MM.1S (cell line): ENCODE measurements around the gene ENTPD2.
"Not testable (repeated sequence)": the region's sequence is repeated elsewhere in the genome, so short reads cannot be mapped to it uniquely, and the experiment has no call there.

Experiments
- DNase-seq: peaks from one replicate; pipeline ENCODE4 v3.0.0-alpha.2; 2015
- H2AFZ ChIP-seq: fragments of 300-600 bp; sonication (generic); 2 replicates; pipeline ENCODE4 v1.6.0; 2016; ENCODE audit warnings: antibody characterized with exemption, low read length
- H3F3A ChIP-seq: fragments of 300-600 bp; sonication (generic); 2 replicates; pipeline ENCODE4 v1.6.1; 2016; ENCODE audit warnings: mild to moderate bottlenecking, antibody characterized with exemption, low read length, moderate library complexity, mixed read lengths; ENCODE audit not compliant: insufficient read depth
- H3K27ac ChIP-seq: fragments of 300-600 bp; sonication (generic); 2 replicates; pipeline ENCODE4 v1.5.1; 2016; ENCODE audit warnings: mild to moderate bottlenecking, low read length
- H3K27me3 ChIP-seq: fragments of 300-600 bp; sonication (generic); replicated peaks from 2 replicates; pipeline ENCODE4 v1.6.0; 2016; ENCODE audit warnings: low read length; ENCODE audit not compliant: insufficient read depth
- H3K36me3 ChIP-seq: fragments of 300-600 bp; sonication (generic); replicated peaks from 2 replicates; pipeline ENCODE4 v1.6.1; 2016; ENCODE audit warnings: mild to moderate bottlenecking, low read length, mixed read lengths; ENCODE audit not compliant: insufficient read depth
- H3K4me1 ChIP-seq: fragments of 300-600 bp; sonication (generic); 2 replicates; pipeline ENCODE4 v1.6.1; 2016; ENCODE audit warnings: low read length, mixed read lengths
- H3K4me2 ChIP-seq: fragments of 300-600 bp; sonication (generic); 2 replicates; pipeline ENCODE4 v1.6.0; 2016; ENCODE audit warnings: low read depth, low read length
- H3K4me3 ChIP-seq: fragments of 300-600 bp; sonication (generic); 2 replicates; pipeline ENCODE4 v1.5.1; 2016; ENCODE audit warnings: low read length, mixed read lengths
- H3K79me2 ChIP-seq: fragments of 300-600 bp; sonication (generic); 2 replicates; pipeline ENCODE4 v1.6.1; 2016; ENCODE audit warnings: mixed run types, low read length, mixed read lengths
- H3K9ac ChIP-seq: fragments of 300-600 bp; sonication (generic); 2 replicates; pipeline ENCODE4 v1.6.1; 2016; ENCODE audit warnings: low read length, mixed read lengths
- H3K9me2 ChIP-seq: fragments of 300-600 bp; sonication (generic); replicated peaks from 2 replicates; pipeline ENCODE4 v1.6.1; 2016; ENCODE audit warnings: mild to moderate bottlenecking, low read length, mixed read lengths; ENCODE audit not compliant: insufficient read depth
- H3K9me3 ChIP-seq: fragments of 300-600 bp; sonication (generic); replicated peaks from 2 replicates; pipeline ENCODE4 v1.6.1; 2016; ENCODE audit warnings: mild to moderate bottlenecking, low read length, mixed read lengths; ENCODE audit not compliant: insufficient read depth
- H4K20me1 ChIP-seq: fragments of 300-600 bp; sonication (generic); 2 replicates; pipeline ENCODE4 v1.6.1; 2016; ENCODE audit warnings: mild to moderate bottlenecking, low read length, moderate library complexity, mixed read lengths; ENCODE audit not compliant: insufficient read depth
- EZH2 ChIP-seq: fragments of 300-600 bp; sonication (generic); optimal IDR thresholded peaks from 2 replicates; pipeline ENCODE3; 2017; ENCODE audit warnings: low read depth, mild to moderate bottlenecking, antibody characterized with exemption, low read length, mixed read lengths
- EZH2phosphoT487 ChIP-seq: fragments of 300-600 bp; sonication (generic); IDR thresholded peaks from 2 replicates; pipeline ENCODE4 v1.6.1; 2018; ENCODE audit warnings: antibody characterized with exemption, low read length
- TF ChIP-seq, protein P1 (sequence below): fragments of 300-600 bp; sonication (generic); IDR thresholded peaks from 2 replicates; pipeline ENCODE4 v1.5.1; 2016; ENCODE audit warnings: antibody characterized with exemption, low read length, mixed read lengths

The ENTPD2 gene

DNA sequence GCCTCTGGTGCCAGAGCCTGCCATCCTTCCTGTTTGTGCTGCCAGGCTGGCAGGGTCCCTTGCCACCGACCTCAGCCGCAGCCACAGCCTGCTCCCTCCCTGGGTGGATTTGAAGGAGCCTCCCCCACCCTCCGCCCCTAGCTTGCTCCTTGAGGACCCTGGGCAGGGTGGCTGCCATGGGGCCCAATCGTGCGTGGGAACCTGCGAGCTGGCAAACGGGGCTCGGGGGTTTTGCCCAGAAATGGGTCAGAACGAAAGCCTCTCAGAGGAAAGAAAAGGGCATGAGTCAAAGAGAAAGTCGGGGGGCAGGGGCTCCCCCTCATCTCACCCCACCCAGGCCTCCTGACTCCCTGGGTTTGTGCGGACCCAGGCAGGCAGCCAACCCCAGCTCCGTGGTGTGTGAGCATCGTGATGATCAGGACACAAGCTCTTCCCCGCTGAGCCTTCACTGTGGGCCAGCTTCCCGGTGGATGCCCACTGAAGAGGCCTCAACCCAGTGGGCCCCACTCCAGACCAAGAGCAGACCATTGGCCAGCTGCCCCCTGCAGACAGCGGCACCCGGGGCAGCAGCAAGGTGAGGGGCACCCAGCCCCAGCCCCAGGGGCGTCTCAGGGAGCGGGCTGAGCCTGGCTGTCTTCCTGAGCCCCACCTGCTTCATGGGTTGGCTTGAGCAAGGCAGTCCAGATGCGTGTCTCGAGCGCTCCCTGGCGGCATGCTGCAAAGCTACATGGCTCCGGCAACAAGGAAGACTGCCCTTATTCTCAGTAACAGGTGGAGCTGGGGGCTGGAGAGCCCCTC lies 19.0 kb downstream of the ENTPD2 start:
- Histone ChIP-seq H3K4me3 (no peak overlapping the region), H2AFZ (no peak overlapping the region)

DNA sequence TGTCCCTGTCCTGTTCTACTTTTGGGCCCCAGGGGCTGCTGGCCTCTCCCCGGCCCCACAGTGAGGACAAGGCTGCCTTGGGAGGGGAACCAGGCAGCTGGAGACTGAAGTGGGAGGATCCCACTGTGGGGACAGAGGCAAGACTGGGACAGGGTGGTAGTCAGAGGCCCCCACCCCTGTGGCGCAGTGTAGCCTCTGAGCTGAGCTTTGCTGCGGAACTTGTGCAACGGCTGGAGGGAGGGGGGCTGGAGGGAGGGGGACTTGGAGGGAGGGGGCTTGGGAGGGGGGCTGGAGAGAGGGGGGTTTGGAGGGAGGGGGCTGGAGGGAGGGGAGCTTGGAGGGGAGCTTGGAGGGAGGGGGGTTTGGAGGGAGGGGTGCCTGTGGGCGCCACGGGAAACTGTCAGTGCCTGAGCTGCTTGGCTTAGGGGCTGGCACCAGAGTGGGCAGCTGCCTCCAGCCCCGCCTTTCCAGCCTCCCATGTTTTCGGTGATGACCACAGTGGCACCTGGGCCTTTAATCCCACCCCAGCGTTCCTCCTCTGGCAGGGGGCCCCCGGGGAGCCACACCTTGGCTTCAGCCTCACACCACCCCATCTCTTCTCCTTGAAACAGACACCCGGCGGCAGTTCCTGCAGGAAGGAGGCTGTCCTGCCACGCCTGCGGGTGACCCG lies 19.7 kb downstream of the ENTPD2 start:
- Histone ChIP-seq H3F3A (peaks cover 1% of the 10 kb centered on the region), H3K9me3 (no peaks in the 10 kb centered on the region), H3K9me2 (no peaks in the 10 kb centered on the region), H3K4me3 (no peak overlapping the region), H4K20me1 (no peaks in the 10 kb centered on the region), H3K9ac (no peak overlapping the region), H3K27ac (no peak overlapping the region), H3K4me1 (peaks cover 5% of the 10 kb centered on the region), H3K27me3 (peaks cover 77% of the 10 kb centered on the region), H3K36me3 (no peaks in the 10 kb centered on the region), H2AFZ (no peak overlapping the region), H3K4me2 (peak overlapping the region; percentile 7; the same call in 1 of the 2 replicates), H3K79me2 (no peaks in the 10 kb centered on the region)
- no peak for DNase-seq
- TF ChIP-seq EZH2phosphoT487 (no peak), EZH2 (no peak)

More for the DNA sequence above, 19.0 kb downstream of the ENTPD2 start:
- Histone ChIP-seq H3K4me1 (no peaks in the 10 kb centered on the region), H3F3A (no peaks in the 10 kb centered on the region; the same call in 1 of the 2 replicates), H3K27ac (no peak overlapping the region), H3K79me2 (no peaks in the 10 kb centered on the region), H4K20me1 (no peaks in the 10 kb centered on the region), H3K9me2 (no peaks in the 10 kb centered on the region), H3K36me3 (no peaks in the 10 kb centered on the region), H3K4me2 (peak overlapping the region; percentile 7; the same call in 1 of the 2 replicates), H3K9ac (no peak overlapping the region), H3K27me3 (peaks cover 81% of the 10 kb centered on the region), H3K9me3 (no peaks in the 10 kb centered on the region)
- peak; percentile 81 for DNase-seq
- TF ChIP-seq, protein P1, sequence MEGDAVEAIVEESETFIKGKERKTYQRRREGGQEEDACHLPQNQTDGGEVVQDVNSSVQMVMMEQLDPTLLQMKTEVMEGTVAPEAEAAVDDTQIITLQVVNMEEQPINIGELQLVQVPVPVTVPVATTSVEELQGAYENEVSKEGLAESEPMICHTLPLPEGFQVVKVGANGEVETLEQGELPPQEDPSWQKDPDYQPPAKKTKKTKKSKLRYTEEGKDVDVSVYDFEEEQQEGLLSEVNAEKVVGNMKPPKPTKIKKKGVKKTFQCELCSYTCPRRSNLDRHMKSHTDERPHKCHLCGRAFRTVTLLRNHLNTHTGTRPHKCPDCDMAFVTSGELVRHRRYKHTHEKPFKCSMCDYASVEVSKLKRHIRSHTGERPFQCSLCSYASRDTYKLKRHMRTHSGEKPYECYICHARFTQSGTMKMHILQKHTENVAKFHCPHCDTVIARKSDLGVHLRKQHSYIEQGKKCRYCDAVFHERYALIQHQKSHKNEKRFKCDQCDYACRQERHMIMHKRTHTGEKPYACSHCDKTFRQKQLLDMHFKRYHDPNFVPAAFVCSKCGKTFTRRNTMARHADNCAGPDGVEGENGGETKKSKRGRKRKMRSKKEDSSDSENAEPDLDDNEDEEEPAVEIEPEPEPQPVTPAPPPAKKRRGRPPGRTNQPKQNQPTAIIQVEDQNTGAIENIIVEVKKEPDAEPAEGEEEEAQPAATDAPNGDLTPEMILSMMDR = peak; percentile 92
- no peak for TF ChIP-seq EZH2phosphoT487

DNA sequence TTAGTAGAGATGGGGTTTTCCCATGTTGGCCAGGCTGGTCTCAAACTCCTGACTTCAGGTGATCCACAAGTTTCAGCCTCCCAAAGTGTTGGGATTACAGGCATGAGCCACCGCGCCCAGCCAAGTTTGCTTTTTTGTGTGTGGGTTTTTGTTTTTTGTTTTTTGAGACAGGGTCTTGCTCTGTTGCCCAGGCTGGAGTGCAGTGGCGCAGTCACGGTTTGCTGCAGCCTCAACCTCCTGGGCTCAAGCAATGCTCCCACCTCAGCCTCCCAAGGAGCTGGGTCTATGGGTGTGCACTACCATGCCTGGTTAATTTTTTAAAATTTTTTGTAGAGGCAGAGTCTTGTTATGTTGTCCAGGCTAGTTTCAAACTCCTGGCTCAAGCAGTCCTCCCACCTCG lies 20.4 kb downstream of the ENTPD2 start:
- H3K27ac ChIP-seq, DNase-seq, H3K79me2 ChIP-seq, H3K9me2 ChIP-seq, H3F3A ChIP-seq, H4K20me1 ChIP-seq, H3K9ac ChIP-seq, H3K4me2 ChIP-seq, H3K9me3 ChIP-seq, H3K36me3 ChIP-seq, H3K4me1 ChIP-seq, H2AFZ ChIP-seq, H3K4me3 ChIP-seq: not testable (repeated sequence)
- peaks cover 70% of the 10 kb centered on the region for H3K27me3 ChIP-seq

DNA sequence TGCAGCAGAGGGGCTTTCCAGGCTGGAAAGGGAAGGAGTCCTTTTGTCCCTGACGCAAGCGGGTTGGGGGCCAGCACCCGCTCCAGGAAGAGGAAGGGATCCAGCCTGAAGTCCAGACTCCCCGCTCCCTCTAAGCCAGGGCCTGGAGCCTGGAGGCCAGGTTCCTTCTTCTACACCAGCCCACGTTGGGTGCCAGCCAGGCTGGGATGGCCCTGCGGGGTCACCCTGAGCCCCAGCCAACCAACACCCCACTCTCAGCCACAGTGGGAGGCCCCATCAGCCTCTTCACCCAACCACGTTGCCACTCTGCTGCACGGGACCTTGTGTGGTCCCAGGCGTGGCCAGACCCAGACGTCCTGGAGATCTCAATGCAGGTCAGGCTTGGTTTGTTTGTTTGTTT lies 21.0 kb downstream of the ENTPD2 start:
- H2AFZ ChIP-seq = no peak overlapping the region
- H3F3A ChIP-seq = peaks cover 5% of the 10 kb centered on the region
- no peak overlapping the region for H3K4me2 ChIP-seq
- no peaks in the 10 kb centered on the region for H3K9me2 ChIP-seq
- no peaks in the 10 kb centered on the region for H3K79me2 ChIP-seq
- peaks cover 70% of the 10 kb centered on the region for H3K27me3 ChIP-seq
- TF ChIP-seq, protein P1 = no peak
- TF ChIP-seq EZH2phosphoT487 = no peak
- no peak for TF ChIP-seq EZH2
- no peaks in the 10 kb centered on the region for H3K36me3 ChIP-seq
- H3K4me3 ChIP-seq = no peak overlapping the region
- no peaks in the 10 kb centered on the region for H4K20me1 ChIP-seq
- H3K4me1 ChIP-seq = peaks cover 8% of the 10 kb centered on the region
- no peak for DNase-seq
- no peak overlapping the region for H3K9ac ChIP-seq
- no peaks in the 10 kb centered on the region for H3K9me3 ChIP-seq
- no peak overlapping the region for H3K27ac ChIP-seq
